ENCODE measurements around the gene ZBTB8A.
"Not testable (repeated sequence)": the region's sequence is repeated elsewhere in the genome, so short reads cannot be mapped to it uniquely, and the experiment has no call there.

ZBTB8A gene

GRCh38 chr1:32539584-32540571, 651 bp downstream of the ZBTB8A start:
- no peak for DNase-seq

GRCh38 chr1:32540605-32541004, 1.4 kb downstream of the ZBTB8A start:
- DNase-seq: no peak

GRCh38 chr1:32541064-32541566, 1.9 kb downstream of the ZBTB8A start:
- DNase-seq: no peak

GRCh38 chr1:32546611-32547010, 7.4 kb downstream of the ZBTB8A start:
- no peak for DNase-seq

- no peak for DNase-seq
Observed at GRCh38 chr1:32549616-32550015, 10.4 kb downstream of the ZBTB8A start.

- DNase-seq: no peak
Observed at GRCh38 chr1:32554288-32554687, 15.1 kb downstream of the ZBTB8A start.

- not testable (repeated sequence) for DNase-seq
Observed at GRCh38 chr1:32557035-32557434, 17.8 kb downstream of the ZBTB8A start.

GRCh38 chr1:32557812-32558211, 18.6 kb downstream of the ZBTB8A start:
- DNase-seq: no peak

GRCh38 chr1:32568929-32569328, 29.7 kb downstream of the ZBTB8A start:
- DNase-seq: no peak

GRCh38 chr1:32580348-32581017, 41.3 kb downstream of the ZBTB8A start:
- DNase-seq: no peak

GRCh38 chr1:32592943-32593342, 53.7 kb downstream of the ZBTB8A start:
- no peak for DNase-seq

GRCh38 chr1:32600034-32600433, 60.8 kb downstream of the ZBTB8A start:
- no peak for DNase-seq

- DNase-seq: no peak
Observed at GRCh38 chr1:32605711-32606424, 66.6 kb downstream of the ZBTB8A start.

GRCh38 chr1:32606565-32607371, 67.5 kb downstream of the ZBTB8A start:
- no peak for DNase-seq

- no peak for DNase-seq
Observed at GRCh38 chr1:32609180-32609579, 70.0 kb downstream of the ZBTB8A start.

GRCh38 chr1:32611859-32612188, 72.6 kb downstream of the ZBTB8A start:
- DNase-seq: no peak

GRCh38 chr1:32612189-32612881, 73.1 kb downstream of the ZBTB8A start:
- DNase-seq: peak; percentile 50

GRCh38 chr1:32613472-32613871, 74.2 kb downstream of the ZBTB8A start:
- DNase-seq: no peak

GRCh38 chr1:32618673-32619221, 79.5 kb downstream of the ZBTB8A start:
- peak; percentile 17 for DNase-seq

- DNase-seq: peak; percentile 11
Observed at GRCh38 chr1:32619701-32620485, 80.7 kb downstream of the ZBTB8A start.

GRCh38 chr1:32622205-32622604, 83.0 kb downstream of the ZBTB8A start:
- DNase-seq: no peak
